NCI-H1436 (cell line): ENCODE results near the gene DARS1.
A peak's percentile ranks its signal among the peaks of the same experiment; 100 is the strongest.
"Not testable (repeated sequence)": the region's sequence is repeated elsewhere in the genome, so short reads cannot be mapped to it uniquely, and the experiment has no call there.

ENCODE experiments used
- DNase-seq: peaks from one replicate; lab custom pipeline; 2025; lab: John Stamatoyannopoulos, UW

DARS1 gene

DNA sequence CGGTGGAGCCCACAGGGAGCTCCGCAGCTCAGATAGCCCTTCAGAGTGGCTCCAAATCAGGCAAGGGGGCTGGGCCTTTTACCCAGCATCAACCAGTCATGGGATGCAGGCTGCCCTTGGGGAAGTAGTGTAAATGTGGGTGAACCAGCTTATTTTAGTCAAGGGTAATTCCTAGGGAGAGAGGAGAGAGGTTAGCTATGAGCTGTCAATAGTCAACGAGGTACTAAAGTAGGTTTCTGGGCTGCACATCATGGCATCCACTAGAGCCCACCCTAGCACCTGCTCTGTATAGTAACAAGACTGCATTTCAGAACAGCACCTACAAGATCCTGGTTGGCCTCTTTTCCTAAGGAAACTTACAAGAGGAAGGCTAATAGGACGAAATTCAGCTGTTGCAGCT lies 99.7 kb downstream of the DARS1 start:
- DNase-seq: no peak

DNA sequence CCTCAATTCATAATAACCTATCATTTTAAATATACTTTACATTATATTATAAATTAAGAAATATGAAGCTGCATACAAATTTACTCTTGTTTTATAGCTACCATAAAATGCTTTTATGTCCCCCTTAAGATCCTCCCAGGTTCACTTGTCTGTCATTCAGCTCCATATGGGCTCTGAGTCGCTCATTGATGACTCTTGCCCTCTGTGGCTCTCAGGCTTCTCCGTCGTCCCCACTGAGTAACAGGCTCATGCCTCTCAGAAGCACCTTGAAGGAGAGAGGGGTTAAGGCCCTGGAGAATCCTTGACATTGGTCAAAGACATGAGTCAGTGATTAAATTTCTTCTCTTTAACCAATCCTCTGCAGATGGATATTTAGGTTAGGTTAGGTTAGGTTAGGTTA lies 103.0 kb downstream of the DARS1 start:
- no peak for DNase-seq

DNA sequence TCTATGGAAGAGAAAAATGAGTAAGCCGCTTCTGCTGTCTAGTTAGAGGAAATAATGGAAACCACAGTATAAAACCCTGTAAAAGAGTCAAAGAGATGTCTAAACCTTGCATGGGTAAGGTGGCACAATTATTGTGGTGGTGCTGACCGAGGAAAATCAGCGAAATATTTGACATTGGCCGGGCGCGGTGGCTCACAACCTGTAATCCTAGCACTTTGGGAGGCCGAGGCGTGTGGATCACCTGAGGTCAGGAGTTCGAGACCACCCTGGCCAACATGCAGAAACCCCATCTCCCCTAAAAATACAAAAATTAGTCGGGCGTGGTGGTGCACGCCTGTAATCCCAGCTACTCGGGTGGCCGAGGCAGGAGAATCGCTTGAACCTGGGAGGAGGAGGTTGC lies 108.7 kb downstream of the DARS1 start:
- not testable (repeated sequence) for DNase-seq

DNA sequence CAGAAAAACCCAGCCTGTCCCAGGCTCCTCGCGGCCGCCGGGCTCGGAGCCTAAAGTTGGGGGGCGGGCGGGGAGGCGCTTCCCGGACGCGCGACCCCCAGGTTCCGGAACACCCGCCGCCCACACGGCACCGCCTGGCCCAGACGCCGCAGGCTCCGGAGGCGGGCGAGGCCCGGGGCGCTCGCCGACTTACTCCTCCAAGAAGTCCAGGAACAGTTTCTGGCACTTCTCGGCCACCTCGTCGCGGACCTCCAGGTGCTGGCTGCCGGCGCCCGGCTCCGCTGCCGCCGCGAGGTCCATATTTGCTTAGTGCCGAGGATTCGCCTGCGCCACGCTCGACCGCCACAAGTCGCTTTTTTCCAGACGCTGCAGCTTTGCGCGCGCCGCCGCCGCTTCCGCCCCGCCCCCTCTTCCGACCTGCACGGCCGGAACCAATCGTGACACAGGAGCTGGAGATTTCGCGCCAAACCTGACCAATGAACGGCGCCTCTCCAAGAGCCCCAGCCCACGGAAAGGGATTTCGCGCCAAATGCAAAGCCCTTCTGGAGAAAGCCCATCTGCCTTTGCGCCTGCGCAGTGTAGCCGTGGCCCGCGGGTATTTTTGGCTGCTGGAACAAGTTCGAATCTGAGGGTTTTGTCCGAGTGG lies 109.2 kb downstream of the DARS1 start, which contains the start of gene MCM6:
Gene MCM6 (minus strand): TSS at position 378 of the 646 bp plus-strand sequence. CDS start 78 bp downstream, at position 300.
- DNase-seq: peak; percentile 97

DNA sequence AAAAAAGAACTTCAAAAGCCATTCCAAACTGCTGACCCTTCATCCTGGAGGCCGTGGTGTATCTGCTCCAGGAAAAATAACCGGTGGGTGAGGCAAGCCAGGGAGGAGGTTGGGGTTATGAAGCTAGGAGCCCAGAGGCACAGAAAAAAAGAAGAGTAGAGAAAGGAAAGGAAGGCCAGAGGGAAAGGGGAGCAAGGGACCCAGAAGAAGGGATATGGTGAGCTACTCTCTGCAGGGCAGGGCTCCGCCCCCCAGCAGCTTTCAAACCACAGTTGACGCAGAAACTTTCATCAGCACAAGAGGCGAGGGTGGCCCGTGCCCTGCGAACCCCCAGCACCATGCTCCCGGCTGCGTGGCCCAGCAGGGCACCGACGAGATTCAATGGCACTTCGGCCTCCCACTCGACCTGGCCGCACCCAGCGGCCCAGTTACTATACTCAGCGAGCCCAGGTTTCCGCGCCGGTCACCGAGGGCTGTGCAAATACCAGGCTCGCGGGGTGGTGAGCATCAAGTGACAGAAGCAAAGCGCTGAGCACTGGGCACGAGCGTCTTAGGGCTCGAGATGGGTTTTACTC lies 109.8 kb downstream of the DARS1 start:
- DNase-seq: peak; percentile 5

DNA sequence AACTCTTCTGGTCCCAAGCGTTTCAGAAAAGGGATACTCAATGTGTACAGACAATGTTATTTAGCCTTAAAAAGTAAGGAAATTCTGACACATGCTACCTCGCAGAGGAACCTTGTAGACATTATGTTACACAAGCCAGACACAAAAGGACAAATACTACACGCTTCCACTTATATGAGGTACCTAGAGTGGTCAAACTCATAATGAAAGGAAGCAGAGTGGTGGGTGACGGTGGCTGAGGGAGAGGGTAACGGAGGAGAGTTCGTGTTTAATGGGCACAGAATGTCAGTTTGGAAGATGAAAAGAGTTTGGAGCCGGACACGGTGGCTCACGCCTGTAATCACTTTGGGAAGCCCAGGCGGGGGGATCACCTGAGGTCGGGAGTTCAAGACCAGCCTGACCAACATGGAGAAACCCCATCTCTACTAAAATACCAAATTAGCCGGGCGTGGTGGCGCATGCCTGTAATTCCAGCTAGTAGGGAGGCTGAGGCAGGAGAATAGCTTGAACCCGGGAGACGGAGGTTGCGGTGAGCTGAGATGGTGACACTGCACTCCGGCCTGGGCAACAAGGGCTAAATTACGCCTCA lies 110.6 kb downstream of the DARS1 start:
- DNase-seq: no peak

DNA sequence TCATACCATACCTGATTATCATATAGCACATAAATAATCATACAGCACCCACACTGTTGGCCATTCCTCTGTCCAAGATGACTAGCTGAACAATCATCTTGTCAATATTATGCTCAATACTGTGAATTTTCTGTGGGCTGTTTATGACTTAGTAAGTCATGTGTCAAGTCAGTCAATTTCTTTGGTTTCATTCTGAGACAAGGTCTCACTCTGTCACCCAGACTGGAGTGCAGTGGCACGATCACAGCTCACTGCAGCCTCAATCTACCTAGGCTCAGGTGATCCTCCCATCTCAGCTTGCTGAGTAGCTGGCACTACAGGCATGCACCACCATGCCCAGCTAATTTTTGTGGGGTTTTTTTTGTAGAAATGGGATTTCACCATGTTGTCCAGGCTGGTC lies 114.9 kb downstream of the DARS1 start:
- DNase-seq: no peak

DNA sequence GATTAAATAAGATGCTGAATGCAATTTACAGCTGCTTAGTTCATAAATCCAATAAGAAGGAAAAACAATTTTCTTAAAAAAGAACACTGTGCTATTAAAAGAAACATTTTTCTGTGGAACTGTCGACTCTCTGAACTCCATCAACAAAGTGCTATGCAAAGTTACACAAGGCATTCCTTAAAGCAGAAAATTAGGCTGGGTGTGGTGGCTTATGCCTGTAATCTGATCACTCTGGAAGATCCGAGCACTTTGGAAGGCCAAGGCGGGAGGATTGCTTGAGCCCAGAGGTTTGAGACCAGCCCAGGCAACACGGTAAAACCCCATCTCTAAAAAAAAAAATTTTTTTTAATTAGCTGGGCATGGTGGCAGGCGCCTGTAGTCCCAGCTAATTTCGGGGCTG lies 122.2 kb downstream of the DARS1 start:
- DNase-seq: no peak

DNA sequence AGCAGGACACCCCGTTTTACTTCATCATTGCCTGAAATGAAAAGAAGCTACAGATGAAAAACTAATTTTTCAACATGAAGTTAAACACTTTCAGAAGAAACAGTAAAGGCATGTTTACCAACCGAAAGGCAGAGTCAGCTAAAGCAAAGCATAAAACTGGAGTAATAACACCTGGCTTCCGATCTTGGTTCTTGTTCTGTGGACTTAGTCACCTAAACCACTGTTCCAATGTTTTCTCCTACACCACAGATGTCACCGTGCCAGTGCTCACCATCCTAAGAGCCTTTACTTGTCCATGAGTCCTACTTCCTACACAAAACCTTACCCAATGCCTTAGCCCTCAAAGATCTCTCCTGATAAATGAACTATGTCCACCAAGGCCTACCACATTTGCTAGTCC lies 122.7 kb downstream of the DARS1 start:
- DNase-seq: no peak
